CD4-positive, alpha-beta T cell (primary cell): Measurements from ENCODE around the gene PCCA. TPM values are rescaled to one million over a fixed set of nuclear protein-coding genes. Genes with fewer than 3 reads are reported as not detected.

Experiments
- ATAC-seq: fragments of 200-7000 bp; cut with Tn5 transposase; one replicate; pipeline ENCODE4 v1.10.0; 2022; ENCODE audit warnings: mild to moderate bottlenecking; ENCODE audit not compliant: poor library complexity
- CTCF ChIA-PET: fragments of 350-600 bp; sonication (Branson Sonifier 250); formaldehyde crosslinking; loops from one replicate; lab custom pipeline; 2021; ENCODE audit warnings: antibody characterized with exemption, inconsistent platforms; lab: Charles Lee
- POLR2A ChIA-PET: fragments of 350-600 bp; sonication (Branson Sonifier 250); formaldehyde crosslinking; loops from one replicate; lab custom pipeline; 2021; ENCODE audit warnings: antibody characterized with exemption, inconsistent platforms; lab: Charles Lee
- DNase-seq, 14 experiments: peaks; one replicate each; pipeline ENCODE4 v3.0.0-alpha.2; 2013 to 2020; ENCODE audit warnings: mixed read lengths in 2 of 14
- H3K27ac ChIP-seq, 2 donors: one replicate each; pipeline versions ENCODE4 v1.5.1 to v1.7.0; 2013; ENCODE audit warnings: low read length in 2 of 2, low read depth in 1 of 2, mild to moderate bottlenecking in 1 of 2
- H3K27me3 ChIP-seq, 2 experiments: 1 replicate in 1 of 2; 2 replicates in 1 of 2; pipeline versions ENCODE4 v1.6.1 to v1.7.0; 2013; ENCODE audit warnings: low read length in 2 of 2, control low read depth in 1 of 2, mild to moderate bottlenecking in 1 of 2, moderate library complexity in 1 of 2; ENCODE audit not compliant: insufficient read depth in 2 of 2, control insufficient read depth in 1 of 2
- H3K36me3 ChIP-seq: one replicate; pipeline ENCODE4 v1.6.1; 2013; ENCODE audit warnings: low read length, control low read depth; ENCODE audit not compliant: insufficient read depth
- H3K4me1 ChIP-seq: one replicate; pipeline ENCODE4 v1.6.1; 2013; ENCODE audit warnings: low read length, control low read depth; ENCODE audit not compliant: insufficient read depth
- H3K4me3 ChIP-seq: one replicate; pipeline ENCODE4 v1.5.1; 2013; ENCODE audit warnings: mild to moderate bottlenecking, low read length, moderate library complexity
- H3K9me3 ChIP-seq, 2 experiments: 1 replicate in 1 of 2; 2 replicates in 1 of 2; pipeline versions ENCODE4 v1.6.1 to v1.7.0; 2013; ENCODE audit warnings: low read length in 2 of 2, mild to moderate bottlenecking in 2 of 2, control low read depth in 1 of 2, moderate library complexity in 1 of 2; ENCODE audit not compliant: control insufficient read depth in 1 of 2, insufficient read depth in 1 of 2
- H3K27ac Mint-ChIP-seq: one replicate; pipeline ENCODE4 v1.8.0; 2020; ENCODE audit warnings: mixed read lengths
- H3K27me3 Mint-ChIP-seq: one replicate; pipeline ENCODE4 v1.8.0; 2021; ENCODE audit warnings: mixed read lengths
- H3K36me3 Mint-ChIP-seq: one replicate; pipeline ENCODE4 v1.8.0; 2021; ENCODE audit warnings: low read depth, mixed read lengths
- H3K4me1 Mint-ChIP-seq: one replicate; pipeline ENCODE4 v1.8.0; 2021; ENCODE audit warnings: low read depth, mixed read lengths
- H3K4me3 Mint-ChIP-seq: one replicate; pipeline ENCODE4 v1.8.0; 2020; ENCODE audit warnings: mild to moderate bottlenecking, mixed read lengths
- H3K9me3 Mint-ChIP-seq: one replicate; pipeline ENCODE4 v1.8.0; 2020; ENCODE audit warnings: mixed read lengths
- intact Hi-C, 2 experiments: fragments of 100-400 bp; cut with DNase I in 1 of 2; cut with micrococcal nuclease in 1 of 2; formaldehyde crosslinking; loops; one replicate each; pipeline versions ENCODE4 v1.15.1 to v1.9.0; 2023 to 2025; cut with DNase I, micrococcal nuclease
- total RNA-seq, 174 experiments: library from RNA in 2 of 174; stranded (reverse) in 2 of 174; gene quantifications; one replicate each; pipeline ENCODE4 v1.2.3 and lab custom pipeline; 2021 to 2026
- TF ChIP-seq, protein P1 (sequence below): fragments of 200-600 bp; IDR thresholded peaks from one replicate; pipeline ENCODE4 v1.8.0; 2022; ENCODE audit warnings: antibody characterized with exemption, mild to moderate bottlenecking

The PCCA gene
- total RNA-seq, 2 experiments from 2014 or later: 4.7 to 5.2 TPM

- Mint-ChIP-seq H3K9me3 (peaks cover 3% of the 10 kb centered on the region), H3K4me1 (peaks cover 12% of the 10 kb centered on the region), H3K36me3 (peaks cover 6% of the 10 kb centered on the region), H3K27me3 (no peaks in the 10 kb centered on the region), H3K27ac (no peak overlapping the region), H3K4me3 (no peak overlapping the region)
- TF ChIP-seq, protein P1, sequence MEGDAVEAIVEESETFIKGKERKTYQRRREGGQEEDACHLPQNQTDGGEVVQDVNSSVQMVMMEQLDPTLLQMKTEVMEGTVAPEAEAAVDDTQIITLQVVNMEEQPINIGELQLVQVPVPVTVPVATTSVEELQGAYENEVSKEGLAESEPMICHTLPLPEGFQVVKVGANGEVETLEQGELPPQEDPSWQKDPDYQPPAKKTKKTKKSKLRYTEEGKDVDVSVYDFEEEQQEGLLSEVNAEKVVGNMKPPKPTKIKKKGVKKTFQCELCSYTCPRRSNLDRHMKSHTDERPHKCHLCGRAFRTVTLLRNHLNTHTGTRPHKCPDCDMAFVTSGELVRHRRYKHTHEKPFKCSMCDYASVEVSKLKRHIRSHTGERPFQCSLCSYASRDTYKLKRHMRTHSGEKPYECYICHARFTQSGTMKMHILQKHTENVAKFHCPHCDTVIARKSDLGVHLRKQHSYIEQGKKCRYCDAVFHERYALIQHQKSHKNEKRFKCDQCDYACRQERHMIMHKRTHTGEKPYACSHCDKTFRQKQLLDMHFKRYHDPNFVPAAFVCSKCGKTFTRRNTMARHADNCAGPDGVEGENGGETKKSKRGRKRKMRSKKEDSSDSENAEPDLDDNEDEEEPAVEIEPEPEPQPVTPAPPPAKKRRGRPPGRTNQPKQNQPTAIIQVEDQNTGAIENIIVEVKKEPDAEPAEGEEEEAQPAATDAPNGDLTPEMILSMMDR: no peak
- Histone ChIP-seq H3K4me3 (no peak overlapping the region), H3K9me3 (no peaks in the 10 kb centered on the region), H3K27me3 (no peaks in the 10 kb centered on the region), H3K4me1 (peaks cover 10% of the 10 kb centered on the region), H3K36me3 (no peaks in the 10 kb centered on the region), H3K27ac (no peak overlapping the region)
- CTCF ChIA-PET: no interaction called here
- intact Hi-C loops: no loop called here
- POLR2A ChIA-PET: no interaction called here
- ATAC-seq (no peak), DNase-seq (no peak)
Measured at GRCh38 chr13:100178309-100178708, 89.4 kb downstream of the PCCA start.

DNA sequence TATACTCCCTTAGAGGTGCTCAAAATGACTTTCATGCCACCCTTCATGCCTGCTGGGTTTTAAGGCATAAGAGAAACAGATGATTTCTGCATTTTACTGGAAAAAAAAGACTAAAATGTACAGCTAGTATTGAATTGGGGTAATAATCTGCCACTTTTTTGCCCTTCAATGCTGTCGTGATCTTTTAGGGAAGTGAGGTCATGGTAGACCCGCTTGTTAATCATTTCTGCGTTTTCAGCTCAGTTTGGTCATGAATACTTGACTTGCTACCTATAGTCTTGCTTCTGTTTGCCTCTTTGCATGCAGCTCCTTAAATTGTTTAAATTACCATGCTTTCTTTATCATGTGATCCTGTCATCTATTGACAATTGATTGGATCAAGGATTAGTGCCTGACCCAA lies 90.4 kb downstream of the PCCA start:
- TF ChIP-seq, protein P1: no peak

GRCh38 chr13:100182900-100183490 lies 94.1 kb downstream of the PCCA start:
- Histone ChIP-seq H3K9me3 (no peaks in the 10 kb centered on the region), H3K4me1 (peaks cover 17% of the 10 kb centered on the region), H3K36me3 (no peaks in the 10 kb centered on the region), H3K27ac (no peak overlapping the region), H3K4me3 (no peak overlapping the region), H3K27me3 (no peaks in the 10 kb centered on the region)
- Mint-ChIP-seq H3K9me3 (no peaks in the 10 kb centered on the region), H3K36me3 (no peaks in the 10 kb centered on the region), H3K4me3 (no peak overlapping the region), H3K27me3 (no peaks in the 10 kb centered on the region), H3K4me1 (peaks cover 28% of the 10 kb centered on the region), H3K27ac (no peak overlapping the region)
- intact Hi-C loops: no loop called here
- TF ChIP-seq, protein P1: no peak
- CTCF ChIA-PET: no interaction called here
- DNase-seq (no peak), ATAC-seq (no peak)
- POLR2A ChIA-PET: no interaction called here

More for the DNA sequence above, 90.4 kb downstream of the PCCA start:
- no peaks in the 10 kb centered on the region for H3K27me3 ChIP-seq
- Mint-ChIP-seq H3K4me1 (peaks cover 22% of the 10 kb centered on the region), H3K4me3 (no peak overlapping the region), H3K27me3 (no peaks in the 10 kb centered on the region), H3K27ac (no peak overlapping the region), H3K9me3 (no peaks in the 10 kb centered on the region), H3K36me3 (no peaks in the 10 kb centered on the region)
- H3K27ac ChIP-seq: no peak overlapping the region
- no peaks in the 10 kb centered on the region for H3K36me3 ChIP-seq
- H3K4me1 ChIP-seq: peaks cover 17% of the 10 kb centered on the region
- CTCF ChIA-PET: no interaction called here
- no peak overlapping the region for H3K4me3 ChIP-seq
- ATAC-seq: no peak
- intact Hi-C loops: no loop called here
- POLR2A ChIA-PET: no interaction called here
- no peaks in the 10 kb centered on the region for H3K9me3 ChIP-seq
- DNase-seq: no peak
